Stimulated activated CD8-positive, alpha-beta memory T cell treated with anti-CD3 and anti-CD28 coated beads, Interleukin-2, amount 100 ng/mL, for 1 hour (primary cell): ENCODE results near the gene SERPINA9.
"Not testable (repeated sequence)": the region's sequence is repeated elsewhere in the genome, so short reads cannot be mapped to it uniquely, and the experiment has no call there.

ENCODE experiments used
- DNase-seq, 2 donors: peaks; one replicate each; pipeline ENCODE4 v3.0.0-alpha.2; 2020; ENCODE audit warnings: low read depth in 2 of 2

SERPINA9 gene

DNA sequence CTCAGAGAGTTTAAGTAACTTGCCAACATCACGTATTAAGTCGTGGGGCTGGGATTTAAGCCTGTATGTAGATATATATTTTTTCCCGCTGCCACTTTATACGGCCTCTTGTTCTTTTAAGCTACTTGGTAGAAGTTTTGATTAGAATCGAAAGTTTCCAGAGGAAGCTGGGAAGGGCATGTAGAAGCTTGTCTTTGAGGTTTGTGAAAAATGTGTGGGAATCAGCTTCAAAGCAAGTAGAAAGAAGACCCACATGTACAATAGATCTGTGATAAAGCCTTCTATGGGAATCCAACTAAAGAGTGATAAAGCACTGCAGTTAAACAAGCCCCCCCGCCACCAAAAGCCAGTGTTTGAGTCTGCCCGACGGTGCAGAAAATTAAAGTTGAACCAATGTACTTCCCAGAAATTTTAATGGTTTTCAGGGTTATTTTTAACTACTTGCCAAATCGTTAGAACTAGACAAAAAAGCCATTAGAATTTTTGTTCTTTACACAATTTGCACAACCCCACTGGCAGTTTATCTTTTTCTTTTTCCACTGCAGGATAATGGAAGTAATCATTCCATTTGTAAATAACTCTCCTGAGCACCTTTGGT, 48.9 kb downstream of the SERPINA9 start:
- DNase-seq = no peak

DNA sequence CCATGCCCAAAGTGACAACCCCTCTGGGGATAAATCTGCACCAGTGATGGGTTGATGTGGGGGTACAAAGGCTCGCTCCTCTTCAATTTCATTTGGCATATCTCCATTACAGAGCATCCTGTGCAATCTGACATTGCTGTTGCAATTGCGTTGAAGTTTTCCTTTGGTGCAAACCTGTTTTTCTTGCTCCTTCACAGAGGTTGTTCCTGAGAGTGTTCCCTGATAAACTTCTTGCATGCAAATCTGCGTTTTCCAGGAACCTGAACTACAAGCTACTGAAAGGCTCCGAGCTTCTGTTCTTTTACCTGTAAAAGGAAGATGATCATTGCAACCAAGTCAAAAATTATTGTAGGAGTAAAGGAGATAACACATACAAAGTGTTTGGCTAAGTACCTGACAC, 49.5 kb downstream of the SERPINA9 start:
- no peak for DNase-seq

DNA sequence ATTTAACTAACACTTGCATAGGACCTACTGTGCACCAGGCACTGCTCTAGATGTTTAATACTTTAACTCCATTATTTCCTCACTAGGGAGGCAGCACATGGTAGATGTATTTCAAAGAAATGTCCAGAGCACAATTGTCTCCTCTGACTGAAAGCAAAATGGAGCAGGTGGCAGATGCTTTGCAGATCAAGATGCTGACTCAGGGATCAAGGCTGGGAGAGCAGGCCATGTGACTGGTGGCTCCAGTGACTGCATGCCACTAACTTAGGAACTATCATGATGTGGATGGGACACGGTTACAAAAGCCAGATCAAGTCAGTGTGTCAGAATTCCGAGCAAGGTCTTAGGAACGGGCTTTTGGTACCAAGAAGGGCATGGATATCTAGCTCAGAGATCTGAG, 51.6 kb downstream of the SERPINA9 start:
- DNase-seq = no peak

GRCh38 chr14:94423453-94424056, 52.4 kb downstream of the SERPINA9 start:
- DNase-seq = peak in 1 of 2 donors; percentile 10

GRCh38 chr14:94421316-94421715, 54.7 kb downstream of the SERPINA9 start:
- no peak for DNase-seq

GRCh38 chr14:94417497-94418205, 58.3 kb downstream of the SERPINA9 start:
- DNase-seq = not testable (repeated sequence)
